Hematopoietic multipotent progenitor cell (in vitro differentiated cells): ENCODE data around the gene TELO2. TPM values are rescaled to one million over a fixed set of nuclear protein-coding genes. Genes with fewer than 3 reads are reported as not detected.

Source experiments
- DNase-seq, 3 donors: peaks; one replicate each; pipeline ENCODE4 v3.0.0-alpha.2; 2011 to 2015; ENCODE audit warnings: low read depth in 2 of 3, low spot score in 2 of 3
- total RNA-seq: library from RNA; depleted of rRNA; stranded (reverse); fragments of >200 nt; gene quantifications from one replicate; pipeline ENCODE4 v1.2.3, GENCODE V29; 2012

The TELO2 gene
- total RNA-seq, 1 donor = 33.7 TPM

DNA sequence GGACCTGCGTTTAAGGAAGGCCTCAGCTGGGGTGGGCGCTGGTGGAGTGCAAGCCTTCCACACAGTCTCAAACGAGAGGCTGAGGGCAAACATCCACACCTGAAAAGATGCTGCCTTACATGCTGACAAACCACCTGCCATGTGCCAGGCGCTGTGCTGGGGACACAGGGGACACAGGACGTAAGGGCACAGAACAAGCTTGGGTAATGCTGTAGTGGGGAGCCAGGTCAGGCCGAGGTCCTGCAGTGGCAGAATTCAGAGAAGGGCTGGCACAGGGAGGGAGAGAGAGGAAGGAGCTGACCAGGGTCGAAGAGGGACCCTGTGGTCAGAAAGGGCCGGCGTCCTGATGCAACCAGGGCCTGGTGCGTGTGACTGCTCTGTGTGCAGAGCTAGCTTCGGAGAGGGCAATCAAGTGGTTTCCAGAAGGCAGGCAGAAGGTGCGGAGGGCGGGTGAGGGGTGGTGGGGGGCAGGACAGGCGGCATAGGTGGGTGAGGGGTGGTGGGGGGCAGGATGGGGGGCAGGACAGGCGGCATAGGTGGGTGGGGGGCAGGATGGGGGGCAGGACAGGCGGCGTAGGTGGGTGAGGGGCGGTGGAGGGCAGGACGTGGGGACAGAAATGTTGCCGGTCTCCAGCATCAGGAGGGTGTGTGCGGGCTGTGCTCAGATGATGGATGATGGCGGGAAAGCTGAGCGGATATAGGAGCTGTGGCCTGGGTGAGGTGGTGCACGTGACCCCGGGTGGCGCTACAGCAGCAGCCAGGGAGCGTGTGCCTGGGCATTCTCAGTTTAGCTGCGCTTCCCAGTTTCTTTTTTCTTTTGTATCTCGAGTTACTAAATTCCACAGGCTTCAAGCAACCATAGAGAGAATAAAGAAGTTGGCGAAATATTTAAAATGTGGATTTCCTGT is 18.8 kb downstream of the TELO2 start:
- no peak for DNase-seq

GRCh38 chr16:1512774-1513173 is 19.6 kb downstream of the TELO2 start:
- no peak for DNase-seq

GRCh38 chr16:1514507-1514906 is 21.3 kb downstream of the TELO2 start:
- DNase-seq = no peak

DNA sequence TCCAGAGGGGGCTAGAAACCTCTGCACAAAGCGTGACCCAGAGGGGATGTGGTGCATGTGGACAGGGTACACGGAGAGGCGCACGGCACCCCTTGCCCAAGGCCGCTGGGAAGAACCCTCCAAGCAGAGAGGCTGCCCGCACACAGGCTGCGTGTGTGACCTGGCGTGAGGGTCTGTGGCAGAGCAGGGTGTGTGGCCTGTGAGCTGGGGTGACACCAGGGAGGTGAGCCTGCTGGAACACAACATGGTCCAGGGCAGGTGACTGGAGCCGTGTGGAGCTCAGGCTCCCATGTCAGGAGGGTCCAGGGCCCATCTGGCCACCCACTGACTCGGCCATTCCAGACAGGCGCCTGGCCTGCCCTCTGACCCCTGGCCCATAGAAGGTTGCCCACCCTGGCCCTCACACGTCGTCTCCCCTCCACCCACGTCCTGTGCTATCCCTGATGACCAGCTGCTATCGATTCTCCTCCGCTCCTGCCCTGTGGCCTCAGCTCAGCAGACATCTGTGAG is 25.5 kb downstream of the TELO2 start:
- no peak for DNase-seq

DNA sequence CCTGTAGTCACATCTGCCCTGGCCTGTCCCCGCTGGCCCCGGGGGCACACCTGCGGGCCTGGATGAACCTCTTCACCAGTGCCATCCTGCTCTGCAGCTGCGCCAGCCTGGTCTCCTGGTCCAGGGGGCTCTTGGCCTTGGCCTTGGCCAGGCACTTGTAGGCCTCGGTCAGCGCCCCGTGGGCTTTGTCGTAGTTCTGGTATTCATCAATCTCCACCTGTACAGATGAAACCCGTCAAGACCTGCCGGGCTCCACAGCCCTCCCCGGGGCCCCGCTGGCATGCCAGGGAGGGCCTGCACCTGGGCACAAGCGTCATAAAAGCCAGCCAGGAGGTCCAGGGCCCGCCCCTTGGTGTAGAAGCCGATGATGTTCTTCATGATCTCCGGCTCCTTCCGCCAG is 26.7 kb downstream of the TELO2 start:
- DNase-seq = no peak

DNA sequence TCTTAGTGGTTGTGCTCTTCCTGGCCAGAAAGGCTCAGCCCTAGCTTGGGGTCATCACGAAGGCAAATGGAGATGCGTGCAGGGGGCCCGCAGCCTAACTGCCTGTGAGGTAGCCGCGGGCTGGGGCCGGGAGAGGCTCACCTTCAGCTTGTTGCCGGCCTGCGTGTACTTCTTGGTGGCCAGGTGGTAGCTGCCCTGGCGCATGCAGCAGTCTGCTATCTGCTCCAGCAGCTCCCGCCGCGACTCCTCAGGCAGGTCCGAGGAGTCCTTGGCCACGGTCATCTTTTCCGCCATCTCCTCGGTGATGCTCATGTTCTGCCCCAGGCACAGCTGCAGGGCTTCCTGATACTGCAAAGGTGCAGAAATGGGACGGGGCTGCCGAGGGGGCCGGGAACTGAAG is 27.3 kb downstream of the TELO2 start:
- DNase-seq = no peak

GRCh38 chr16:1523581-1524245 is 30.6 kb downstream of the TELO2 start:
- no peak for DNase-seq

DNA sequence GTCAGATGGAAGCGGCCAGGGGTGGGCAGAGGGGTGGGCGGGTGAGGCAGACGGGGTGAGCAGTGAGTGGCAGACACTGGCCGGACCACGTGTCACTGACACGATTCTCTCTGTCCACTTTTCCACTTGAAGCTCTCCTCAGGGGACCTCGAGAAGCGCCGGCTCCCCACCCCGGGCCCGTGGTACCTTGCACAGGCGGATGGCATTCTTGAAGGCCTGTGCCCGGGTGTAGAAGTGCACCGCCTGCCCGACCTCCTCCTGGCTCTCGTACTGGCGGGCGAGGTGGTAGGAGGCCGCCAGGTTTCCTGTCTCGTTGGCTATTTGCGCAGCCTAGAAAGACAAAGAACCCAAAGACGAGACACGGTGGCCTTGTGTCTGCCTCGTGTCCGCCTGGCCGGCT is 31.2 kb downstream of the TELO2 start:
- no peak for DNase-seq

GRCh38 chr16:1525871-1526607 is 32.9 kb downstream of the TELO2 start:
- DNase-seq = no peak

- no peak for DNase-seq
Measured at GRCh38 chr16:1526608-1527555, 33.7 kb downstream of the TELO2 start.

GRCh38 chr16:1527836-1528811 is 35.0 kb downstream of the TELO2 start:
- DNase-seq = no peak

- no peak for DNase-seq
Measured at GRCh38 chr16:1528921-1529537, 35.9 kb downstream of the TELO2 start.

DNA sequence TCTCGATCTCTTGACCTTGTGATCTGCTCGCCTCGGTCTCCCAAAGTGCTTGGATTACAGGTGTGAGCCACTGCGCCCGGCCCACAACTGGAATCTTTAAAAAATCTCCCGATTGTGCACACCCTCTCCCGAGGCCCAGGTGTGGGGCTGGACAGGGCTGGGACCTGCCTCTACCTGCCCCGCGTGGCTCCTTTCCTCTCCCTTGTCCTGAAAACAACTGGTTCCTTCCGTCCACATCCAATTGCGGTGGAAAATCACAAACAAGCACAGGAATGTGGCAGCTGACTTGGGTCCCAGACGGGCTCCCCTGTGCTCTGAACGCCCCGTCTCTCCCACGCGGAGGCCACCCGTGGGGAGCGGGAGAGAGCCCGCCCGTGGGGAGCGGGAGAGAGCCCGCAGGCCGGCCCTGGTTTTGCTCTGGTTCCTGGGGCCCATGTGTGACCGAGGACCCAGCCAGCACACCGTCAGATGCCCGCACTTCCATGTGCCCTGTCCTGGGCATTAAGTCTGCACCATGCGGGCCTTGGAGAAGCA is 37.3 kb downstream of the TELO2 start:
- DNase-seq = no peak

GRCh38 chr16:1530883-1531637 is 37.9 kb downstream of the TELO2 start:
- DNase-seq = no peak

GRCh38 chr16:1531638-1531910 is 38.4 kb downstream of the TELO2 start:
- DNase-seq = no peak

GRCh38 chr16:1532081-1532760 is 39.1 kb downstream of the TELO2 start:
- DNase-seq = no peak

DNA sequence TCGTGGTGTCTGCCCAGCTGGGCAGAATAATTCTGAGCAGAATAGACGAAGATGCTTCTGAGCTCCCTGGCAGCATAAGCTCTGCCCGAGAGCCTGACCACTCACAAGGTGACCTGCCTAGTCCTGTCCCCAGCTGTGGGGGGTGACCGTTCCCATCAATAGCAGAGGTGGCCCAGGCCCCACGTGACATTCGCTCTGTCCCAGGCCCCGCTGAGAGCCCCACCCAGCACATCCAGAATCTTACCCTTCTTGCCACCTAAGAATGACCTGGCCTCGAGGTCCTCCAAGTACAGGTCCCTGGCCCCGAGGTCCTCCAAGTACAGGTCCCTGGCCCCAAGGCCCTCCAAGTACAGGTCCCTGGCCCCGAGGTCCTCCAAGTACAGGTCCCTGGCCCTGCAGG is 39.6 kb downstream of the TELO2 start:
- no peak for DNase-seq
